Skeletal muscle cell (primary cell): Measurements from ENCODE around the gene CHPT1.
A peak's percentile ranks its signal among the peaks of the same experiment; 100 is the strongest.
"Not testable (repeated sequence)": the region's sequence is repeated elsewhere in the genome, so short reads cannot be mapped to it uniquely, and the experiment has no call there.

Experiments
- DNase-seq: peaks from one replicate; pipeline ENCODE4 v3.0.0-alpha.2; 2010; ENCODE audit warnings: low read depth
- H3K4me3 ChIP-seq: 2 replicates; pipeline ENCODE4 v1.5.1; 2011; ENCODE audit warnings: low read depth, mild to moderate bottlenecking, control low read depth, low read length, moderate library complexity

Gene CHPT1

GRCh38 chr12:101697197-101697929 lies at the start of gene CHPT1:
CHPT1 (plus strand) TSS chr12:101697640; CDS start chr12:101697862, 222 bp downstream.
- no peak for DNase-seq
- peak within 1 kb of the TSS; percentile 79 for H3K4me3 ChIP-seq

GRCh38 chr12:101647711-101648110 lies 49.7 kb upstream of the CHPT1 start:
- DNase-seq = no peak
- H3K4me3 ChIP-seq = no peak overlapping the region

- no peak for DNase-seq
- H3K4me3 ChIP-seq = no peak overlapping the region
Observed at GRCh38 chr12:101648195-101648594, 49.2 kb upstream of the CHPT1 start.

- H3K4me3 ChIP-seq = no peak overlapping the region
- DNase-seq = no peak
Observed at GRCh38 chr12:101650346-101651117, 46.9 kb upstream of the CHPT1 start.

- DNase-seq = no peak
- H3K4me3 ChIP-seq = no peak overlapping the region
Observed at GRCh38 chr12:101653030-101653429, 44.4 kb upstream of the CHPT1 start.

- H3K4me3 ChIP-seq = no peak overlapping the region
- no peak for DNase-seq
Observed at GRCh38 chr12:101653503-101653902, 43.9 kb upstream of the CHPT1 start.

- no peak for DNase-seq
Observed at GRCh38 chr12:101654442-101654841, 43.0 kb upstream of the CHPT1 start.

GRCh38 chr12:101655393-101655792 lies 42.0 kb upstream of the CHPT1 start:
- H3K4me3 ChIP-seq = no peak overlapping the region
- no peak for DNase-seq

More at GRCh38 chr12:101654442-101654841, 43.0 kb upstream of the CHPT1 start:
- no peak overlapping the region for H3K4me3 ChIP-seq

GRCh38 chr12:101660662-101661061 lies 36.8 kb upstream of the CHPT1 start:
- not testable (repeated sequence) for H3K4me3 ChIP-seq, DNase-seq

- no peak for DNase-seq
- H3K4me3 ChIP-seq = no peak overlapping the region
Observed at GRCh38 chr12:101663298-101663697, 34.1 kb upstream of the CHPT1 start.

- H3K4me3 ChIP-seq = no peak overlapping the region
- no peak for DNase-seq
Observed at GRCh38 chr12:101664992-101665391, 32.4 kb upstream of the CHPT1 start.

GRCh38 chr12:101666052-101666728 lies 31.2 kb upstream of the CHPT1 start:
- DNase-seq = no peak
- no peak overlapping the region for H3K4me3 ChIP-seq

GRCh38 chr12:101667591-101667990 lies 29.8 kb upstream of the CHPT1 start:
- H3K4me3 ChIP-seq = no peak overlapping the region
- DNase-seq = no peak

GRCh38 chr12:101670007-101670671 lies 27.3 kb upstream of the CHPT1 start:
- no peak overlapping the region for H3K4me3 ChIP-seq
- DNase-seq = peak; percentile 7

- DNase-seq = no peak
- no peak overlapping the region for H3K4me3 ChIP-seq
Observed at GRCh38 chr12:101671157-101671791, 26.2 kb upstream of the CHPT1 start.

GRCh38 chr12:101671833-101672232 lies 25.6 kb upstream of the CHPT1 start:
- no peak overlapping the region for H3K4me3 ChIP-seq

GRCh38 chr12:101675555-101675954 lies 21.9 kb upstream of the CHPT1 start:
- H3K4me3 ChIP-seq = no peak overlapping the region
- no peak for DNase-seq

More at GRCh38 chr12:101671833-101672232, 25.6 kb upstream of the CHPT1 start:
- DNase-seq = no peak

GRCh38 chr12:101676497-101676896 lies 20.9 kb upstream of the CHPT1 start:
- DNase-seq, H3K4me3 ChIP-seq: not testable (repeated sequence)

- DNase-seq = no peak
- H3K4me3 ChIP-seq = no peak overlapping the region
Observed at GRCh38 chr12:101678081-101678480, 19.4 kb upstream of the CHPT1 start.
